Activated naive CD8-positive, alpha-beta T cell treated with anti-CD3 and anti-CD28 coated beads for 36 hours (primary cell): ENCODE data around the gene NECAB2. TPM values are rescaled to one million over a fixed set of nuclear protein-coding genes. Genes with fewer than 3 reads are reported as not detected.

Experiments
- DNase-seq: peaks from one replicate; pipeline ENCODE4 v3.0.0; 2021
- H3K27ac Mint-ChIP-seq: one replicate; pipeline ENCODE4 v1.8.0; 2022; ENCODE audit warnings: mild to moderate bottlenecking, moderate library complexity, mixed read lengths
- H3K27me3 Mint-ChIP-seq: one replicate; pipeline ENCODE4 v1.8.0; 2022; ENCODE audit warnings: mild to moderate bottlenecking, mixed read lengths
- H3K36me3 Mint-ChIP-seq: one replicate; pipeline ENCODE4 v1.8.0; 2021; ENCODE audit warnings: mild to moderate bottlenecking, mixed read lengths
- H3K4me1 Mint-ChIP-seq: one replicate; pipeline ENCODE4 v1.8.0; 2021; ENCODE audit warnings: mixed read lengths
- H3K4me3 Mint-ChIP-seq: one replicate; pipeline ENCODE4 v1.8.0; 2022; ENCODE audit warnings: mild to moderate bottlenecking, moderate library complexity, mixed read lengths
- H3K9me3 Mint-ChIP-seq: one replicate; pipeline ENCODE4 v1.8.0; 2022; ENCODE audit warnings: mixed read lengths
- total RNA-seq, 2 experiments: library from RNA; stranded (reverse); gene quantifications; one replicate each; pipeline ENCODE4 v1.2.3, GENCODE V29; 2021

The NECAB2 gene
- total RNA-seq, 2 experiments from 2014 or later: not detected

- no peak overlapping the region for H3K27ac Mint-ChIP-seq
- H3K4me1 Mint-ChIP-seq: no peaks in the 10 kb centered on the region
- DNase-seq: no peak
- H3K4me3 Mint-ChIP-seq: no peak overlapping the region
- H3K36me3 Mint-ChIP-seq: no peaks in the 10 kb centered on the region
- peaks cover 5% of the 10 kb centered on the region for H3K9me3 Mint-ChIP-seq
- peaks cover 12% of the 10 kb centered on the region for H3K27me3 Mint-ChIP-seq
Measured at GRCh38 chr16:83975590-83976260, 7.7 kb downstream of the NECAB2 start.

- Mint-ChIP-seq H3K36me3 (no peaks in the 10 kb centered on the region), H3K27ac (no peak overlapping the region), H3K9me3 (peaks cover 5% of the 10 kb centered on the region), H3K4me1 (no peaks in the 10 kb centered on the region), H3K4me3 (no peak overlapping the region), H3K27me3 (peaks cover 4% of the 10 kb centered on the region)
- DNase-seq: no peak
Measured at GRCh38 chr16:83977056-83977815, 9.2 kb downstream of the NECAB2 start.

DNA sequence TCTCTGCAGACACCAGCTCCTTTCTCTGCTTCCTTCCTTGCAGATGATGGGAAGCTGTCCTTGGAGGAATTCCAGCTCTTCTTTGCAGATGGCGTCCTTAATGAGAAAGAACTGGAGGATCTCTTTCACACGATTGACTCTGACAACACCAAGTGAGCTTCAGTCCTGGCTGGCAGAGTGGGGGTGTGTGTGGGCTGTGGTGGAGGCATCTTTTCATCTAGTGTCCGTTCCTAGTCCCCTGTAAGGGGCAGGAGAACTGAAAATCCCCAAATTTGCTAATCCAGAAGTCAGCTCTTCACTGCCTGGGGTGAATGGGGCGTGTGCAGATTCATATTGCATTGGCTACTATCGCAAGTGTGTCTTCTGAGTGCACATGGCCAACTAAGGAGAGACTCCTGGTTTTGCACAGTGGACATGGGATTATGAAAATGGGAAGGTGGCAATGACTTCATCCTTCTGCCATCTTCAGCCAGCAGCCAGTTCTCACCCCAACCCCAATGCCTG lies 10.4 kb downstream of the NECAB2 start:
- H3K4me1 Mint-ChIP-seq: no peaks in the 10 kb centered on the region

DNA sequence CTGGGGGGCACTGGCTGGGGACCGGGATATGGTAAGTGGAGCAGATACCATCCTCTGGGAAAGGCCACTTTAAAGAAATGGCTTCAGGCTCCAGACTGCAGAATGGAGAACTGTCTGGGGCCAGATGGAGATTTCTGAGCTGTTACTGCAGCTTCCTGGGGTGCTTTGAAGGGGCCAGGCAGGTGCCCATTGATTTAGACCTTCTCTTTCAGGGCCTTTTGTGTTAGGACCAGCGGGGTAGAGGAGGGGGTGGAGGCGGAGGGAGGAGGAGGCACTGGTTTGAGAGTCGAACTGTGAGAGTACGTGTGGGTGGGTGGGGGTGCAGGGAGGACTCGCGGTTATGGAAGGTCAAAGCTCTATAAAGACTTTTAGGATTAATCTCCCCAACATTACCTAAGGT lies 11.4 kb downstream of the NECAB2 start:
- no peak for DNase-seq
- Mint-ChIP-seq H3K9me3 (peaks cover 5% of the 10 kb centered on the region), H3K4me1 (no peaks in the 10 kb centered on the region), H3K4me3 (no peak overlapping the region), H3K27ac (no peak overlapping the region), H3K27me3 (peaks cover 4% of the 10 kb centered on the region), H3K36me3 (no peaks in the 10 kb centered on the region)

More for the DNA sequence above, 10.4 kb downstream of the NECAB2 start:
- Mint-ChIP-seq H3K27me3 (peaks cover 4% of the 10 kb centered on the region), H3K36me3 (no peaks in the 10 kb centered on the region), H3K4me3 (no peak overlapping the region), H3K9me3 (peaks cover 5% of the 10 kb centered on the region), H3K27ac (no peak overlapping the region)
- no peak for DNase-seq

- Mint-ChIP-seq H3K9me3 (peaks cover 5% of the 10 kb centered on the region), H3K27ac (no peak overlapping the region), H3K36me3 (no peaks in the 10 kb centered on the region), H3K4me1 (no peaks in the 10 kb centered on the region), H3K4me3 (no peak overlapping the region), H3K27me3 (no peaks in the 10 kb centered on the region)
- no peak for DNase-seq
Measured at GRCh38 chr16:83980794-83981193, 12.8 kb downstream of the NECAB2 start.

GRCh38 chr16:83981799-83982198 lies 13.8 kb downstream of the NECAB2 start:
- no peak for DNase-seq
- no peaks in the 10 kb centered on the region for H3K4me1 Mint-ChIP-seq
- no peak overlapping the region for H3K4me3 Mint-ChIP-seq
- H3K36me3 Mint-ChIP-seq: no peaks in the 10 kb centered on the region
- peaks cover 5% of the 10 kb centered on the region for H3K9me3 Mint-ChIP-seq
- H3K27ac Mint-ChIP-seq: no peak overlapping the region
- no peaks in the 10 kb centered on the region for H3K27me3 Mint-ChIP-seq

DNA sequence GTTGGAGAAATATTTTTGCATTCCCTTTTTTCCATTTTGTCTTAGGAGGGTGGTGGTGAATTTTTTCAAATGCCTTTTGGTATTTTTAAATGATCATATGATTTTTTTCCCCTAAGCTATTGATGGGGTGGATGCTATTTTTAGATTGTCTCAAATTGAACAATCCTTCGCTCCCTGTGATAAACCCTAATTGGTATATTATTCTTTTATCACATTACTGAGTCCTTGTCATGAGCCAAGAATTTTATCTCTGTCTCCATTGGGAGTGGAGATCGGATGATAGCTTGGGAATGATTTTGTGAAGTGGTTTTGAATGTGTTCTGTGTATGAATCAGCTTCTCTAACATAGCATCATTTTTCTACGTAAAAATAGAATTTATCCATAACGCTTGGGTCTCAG lies 15.4 kb downstream of the NECAB2 start:
- H3K9me3 Mint-ChIP-seq: peaks cover 5% of the 10 kb centered on the region
- H3K27ac Mint-ChIP-seq: no peak overlapping the region
- DNase-seq: no peak
- H3K4me3 Mint-ChIP-seq: no peak overlapping the region
- no peaks in the 10 kb centered on the region for H3K4me1 Mint-ChIP-seq
- H3K27me3 Mint-ChIP-seq: peaks cover under 1% of the 10 kb centered on the region
- H3K36me3 Mint-ChIP-seq: no peaks in the 10 kb centered on the region

DNA sequence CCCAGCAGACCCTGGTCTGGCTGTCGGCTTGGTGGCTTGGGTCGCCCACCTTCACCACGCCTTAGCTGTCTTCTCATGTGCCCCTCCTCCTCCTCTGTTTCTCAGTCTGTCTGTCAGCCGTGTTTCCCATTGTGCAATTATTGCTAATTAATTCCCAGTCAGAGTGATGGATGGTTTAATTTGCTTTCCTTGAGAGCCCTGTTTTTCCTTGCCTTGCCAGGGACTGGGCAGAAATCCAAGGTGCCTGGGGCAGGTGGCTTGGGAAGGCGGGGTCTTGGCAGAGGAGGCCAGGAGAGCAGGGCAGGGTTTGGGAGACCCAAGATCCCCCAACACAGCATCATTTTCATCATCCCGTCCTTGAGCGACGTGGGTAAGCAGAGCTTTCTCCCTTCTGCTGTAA lies 21.3 kb downstream of the NECAB2 start:
- DNase-seq: no peak
- H3K4me1 Mint-ChIP-seq: no peaks in the 10 kb centered on the region
- no peaks in the 10 kb centered on the region for H3K36me3 Mint-ChIP-seq
- H3K27ac Mint-ChIP-seq: no peak overlapping the region
- H3K27me3 Mint-ChIP-seq: peaks cover 42% of the 10 kb centered on the region
- no peak overlapping the region for H3K4me3 Mint-ChIP-seq
- H3K9me3 Mint-ChIP-seq: peaks cover 1% of the 10 kb centered on the region

DNA sequence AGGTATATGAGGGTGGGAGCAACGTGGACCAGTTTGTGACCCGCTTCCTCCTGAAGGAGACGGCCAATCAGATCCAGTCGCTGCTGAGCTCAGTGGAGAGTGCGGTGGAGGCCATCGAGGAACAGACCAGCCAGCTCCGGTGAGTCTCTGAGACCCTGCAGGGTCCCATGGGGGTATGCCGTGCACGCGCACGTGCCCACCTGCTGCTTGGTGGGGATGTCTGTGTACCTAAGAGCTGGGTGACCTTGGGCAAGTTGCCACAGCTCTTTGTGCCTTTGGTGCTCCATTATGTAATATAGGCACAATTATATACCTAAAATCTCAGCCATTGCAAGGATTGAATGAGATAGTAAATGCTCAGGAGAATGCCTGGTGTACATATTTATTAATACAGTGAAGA lies 22.4 kb downstream of the NECAB2 start:
- H3K4me1 Mint-ChIP-seq: no peaks in the 10 kb centered on the region
- H3K36me3 Mint-ChIP-seq: no peaks in the 10 kb centered on the region
- no peak for DNase-seq
- peaks cover 46% of the 10 kb centered on the region for H3K27me3 Mint-ChIP-seq
- peaks cover 1% of the 10 kb centered on the region for H3K9me3 Mint-ChIP-seq
- H3K4me3 Mint-ChIP-seq: no peak overlapping the region
- no peak overlapping the region for H3K27ac Mint-ChIP-seq

- Mint-ChIP-seq H3K27ac (no peak overlapping the region), H3K27me3 (peaks cover 55% of the 10 kb centered on the region), H3K9me3 (peaks cover 1% of the 10 kb centered on the region), H3K4me1 (no peaks in the 10 kb centered on the region), H3K4me3 (no peak overlapping the region), H3K36me3 (no peaks in the 10 kb centered on the region)
- no peak for DNase-seq
Measured at GRCh38 chr16:83992624-83993023, 24.6 kb downstream of the NECAB2 start.

DNA sequence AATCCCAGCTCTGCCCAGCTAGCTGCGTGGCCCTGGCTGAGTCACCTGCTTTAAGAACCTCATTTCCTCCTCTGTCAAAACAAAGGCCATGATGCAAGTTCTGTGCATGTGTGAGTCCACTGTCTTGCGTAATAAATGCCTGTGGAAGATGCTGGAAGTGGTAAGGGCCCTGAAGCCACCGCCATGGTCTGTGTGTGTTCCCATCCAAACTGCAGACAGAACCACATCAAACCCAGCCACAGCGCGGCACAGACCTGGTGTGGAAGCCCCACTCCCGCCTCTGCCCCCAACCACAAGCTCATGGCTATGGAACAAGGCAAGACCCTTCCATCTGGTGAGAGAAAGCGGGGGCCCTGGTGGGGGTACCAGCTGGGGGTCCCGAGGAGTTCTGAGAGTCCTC lies 26.0 kb downstream of the NECAB2 start:
- Mint-ChIP-seq H3K4me3 (no peak overlapping the region), H3K27ac (no peak overlapping the region), H3K4me1 (no peaks in the 10 kb centered on the region), H3K27me3 (peaks cover 48% of the 10 kb centered on the region), H3K36me3 (no peaks in the 10 kb centered on the region), H3K9me3 (peaks cover 1% of the 10 kb centered on the region)
- DNase-seq: no peak

DNA sequence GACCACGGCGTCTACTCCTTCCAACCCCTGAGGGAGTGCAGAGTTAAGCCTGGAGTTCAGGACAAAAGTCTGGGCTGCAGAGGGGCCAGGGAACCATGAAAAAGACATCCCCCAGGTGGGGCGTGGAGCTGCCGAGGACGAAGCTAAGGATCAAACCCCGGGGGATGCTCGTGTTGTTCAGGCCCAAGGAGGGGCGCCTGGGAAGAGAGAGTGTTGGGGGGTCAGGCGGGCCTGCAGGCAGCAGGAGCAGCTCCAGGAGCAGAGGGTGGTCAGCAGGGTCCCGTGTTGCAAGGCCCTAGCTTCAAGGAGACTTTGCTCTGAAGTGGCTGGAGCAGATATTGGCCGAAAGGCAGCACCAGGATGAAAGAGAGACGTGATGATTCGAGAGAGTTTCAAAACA lies 26.7 kb downstream of the NECAB2 start:
- Mint-ChIP-seq H3K9me3 (peaks cover 1% of the 10 kb centered on the region), H3K27ac (no peak overlapping the region), H3K27me3 (peaks cover 50% of the 10 kb centered on the region), H3K4me1 (no peaks in the 10 kb centered on the region), H3K4me3 (no peak overlapping the region), H3K36me3 (no peaks in the 10 kb centered on the region)
- DNase-seq: no peak

GRCh38 chr16:83995754-83996153 lies 27.7 kb downstream of the NECAB2 start:
- Mint-ChIP-seq H3K27ac (no peak overlapping the region), H3K27me3 (peaks cover 45% of the 10 kb centered on the region)

GRCh38 chr16:83996481-83997252 lies 28.6 kb downstream of the NECAB2 start:
- no peaks in the 10 kb centered on the region for H3K4me1 Mint-ChIP-seq
- no peaks in the 10 kb centered on the region for H3K36me3 Mint-ChIP-seq
- H3K9me3 Mint-ChIP-seq: peaks cover 1% of the 10 kb centered on the region
- H3K4me3 Mint-ChIP-seq: no peak overlapping the region
- H3K27me3 Mint-ChIP-seq: peaks cover 38% of the 10 kb centered on the region
- no peak overlapping the region for H3K27ac Mint-ChIP-seq
- DNase-seq: no peak

More at GRCh38 chr16:83995754-83996153, 27.7 kb downstream of the NECAB2 start:
- H3K4me3 Mint-ChIP-seq: no peak overlapping the region
- H3K9me3 Mint-ChIP-seq: peaks cover 1% of the 10 kb centered on the region
- H3K4me1 Mint-ChIP-seq: no peaks in the 10 kb centered on the region
- DNase-seq: no peak
- no peaks in the 10 kb centered on the region for H3K36me3 Mint-ChIP-seq

- H3K4me3 Mint-ChIP-seq: no peak overlapping the region
- DNase-seq: no peak
- H3K4me1 Mint-ChIP-seq: no peaks in the 10 kb centered on the region
- no peak overlapping the region for H3K27ac Mint-ChIP-seq
- H3K9me3 Mint-ChIP-seq: no peaks in the 10 kb centered on the region
- peaks cover 27% of the 10 kb centered on the region for H3K27me3 Mint-ChIP-seq
- no peaks in the 10 kb centered on the region for H3K36me3 Mint-ChIP-seq
Measured at GRCh38 chr16:83998091-83998490, 30.0 kb downstream of the NECAB2 start.
